HG03558 (cell line): ENCODE results near the gene ROBO1.

Experiments used
- ATAC-seq: cut with Tn5 transposase; IDR thresholded peaks from one replicate; pipeline ENCODE4 v1.9.1; 2021; ENCODE audit warnings: moderate number of reproducible peaks; ENCODE audit not compliant: unreplicated experiment; ENCODE audit errors: extremely low read depth

Gene ROBO1

GRCh38 chr3:78963771-78964170 is 804.0 kb downstream of the ROBO1 start:
- ATAC-seq, result no peak

DNA sequence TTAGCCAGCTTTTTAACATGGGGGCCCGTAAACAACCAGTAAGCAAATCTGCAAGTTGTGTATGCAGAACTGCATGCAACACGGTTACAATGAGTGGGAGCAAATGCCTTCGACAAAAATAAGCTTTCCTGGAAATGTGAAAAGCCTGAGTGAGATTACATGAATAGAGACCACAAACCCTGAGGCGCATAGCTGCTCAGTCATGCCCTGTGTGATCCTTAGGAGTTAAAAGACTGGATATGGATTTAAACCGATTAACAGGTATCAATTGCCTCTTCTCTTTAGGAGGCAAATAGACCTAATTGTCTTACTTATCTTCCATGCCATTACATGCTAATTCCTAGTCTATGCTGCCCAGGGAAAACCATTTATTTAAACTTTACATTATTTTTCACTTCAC is 810.3 kb downstream of the ROBO1 start:
- ATAC-seq, result no peak

- no peak for ATAC-seq
Measured at GRCh38 chr3:78951342-78951945, 816.4 kb downstream of the ROBO1 start.

GRCh38 chr3:78941587-78941986 is 826.2 kb downstream of the ROBO1 start:
- no peak for ATAC-seq

DNA sequence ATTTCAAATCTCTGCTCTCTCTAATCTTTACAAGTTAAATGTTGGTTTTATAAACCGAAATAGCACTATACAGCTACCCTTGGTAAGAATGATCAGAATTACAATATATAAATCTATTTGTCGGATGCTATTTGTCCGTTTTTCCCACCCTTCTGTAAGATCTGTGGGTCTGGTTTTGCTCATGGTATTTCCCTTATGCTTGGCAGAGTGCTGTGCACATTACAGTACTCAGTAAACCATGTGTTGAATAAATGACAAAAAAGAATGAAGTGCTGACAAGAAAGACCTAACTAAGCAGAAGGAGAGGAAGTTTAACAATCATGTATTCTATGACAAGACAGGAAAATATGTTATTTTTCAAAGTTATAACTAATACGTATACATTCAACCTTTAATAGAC is 827.2 kb downstream of the ROBO1 start:
- no peak for ATAC-seq

- no peak for ATAC-seq
Measured at GRCh38 chr3:78940128-78940527, 827.7 kb downstream of the ROBO1 start.

GRCh38 chr3:78937475-78937874 is 830.3 kb downstream of the ROBO1 start:
- ATAC-seq, result no peak

GRCh38 chr3:78927759-78928158 is 840.0 kb downstream of the ROBO1 start:
- ATAC-seq, result no peak

DNA sequence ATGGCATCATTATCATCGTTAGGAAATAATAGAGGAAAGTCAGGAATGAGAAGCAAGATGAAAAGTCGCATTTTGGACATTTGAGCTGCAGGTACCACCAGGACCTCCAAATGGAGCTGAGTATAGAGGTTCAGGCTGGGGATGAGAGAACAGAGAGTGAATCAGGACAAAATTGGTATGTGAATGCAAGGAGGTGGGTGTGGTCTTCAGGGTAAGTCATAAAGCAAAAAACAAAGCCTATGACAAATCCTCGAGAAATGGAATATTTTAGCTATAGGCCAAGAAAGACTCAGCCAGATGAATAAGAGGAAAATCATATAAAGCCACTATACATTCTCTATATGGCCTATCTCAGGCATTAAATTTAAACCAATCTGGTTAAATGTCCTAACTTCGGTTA is 841.3 kb downstream of the ROBO1 start:
- no peak for ATAC-seq

DNA sequence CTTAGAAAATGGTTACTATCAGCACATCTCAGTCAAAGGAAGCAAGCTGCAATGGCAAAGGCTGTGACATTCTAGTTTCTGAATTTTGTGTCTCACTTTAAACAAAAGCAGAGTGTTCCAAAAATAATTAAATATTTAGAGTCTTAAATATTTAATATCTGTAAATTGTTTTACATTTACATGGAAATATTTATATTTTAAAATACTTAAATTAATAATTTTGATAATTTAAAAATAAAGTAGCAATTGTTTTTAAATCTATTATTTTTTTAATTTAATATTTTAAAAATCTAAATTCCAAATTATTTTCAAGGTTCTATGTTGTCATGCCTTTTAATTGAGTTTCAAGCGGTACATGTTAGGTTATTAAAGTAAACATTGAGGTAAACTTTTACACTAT is 843.1 kb downstream of the ROBO1 start:
- no peak for ATAC-seq

- peak; percentile 63 for ATAC-seq
Measured at GRCh38 chr3:78919021-78919755, 848.6 kb downstream of the ROBO1 start.

DNA sequence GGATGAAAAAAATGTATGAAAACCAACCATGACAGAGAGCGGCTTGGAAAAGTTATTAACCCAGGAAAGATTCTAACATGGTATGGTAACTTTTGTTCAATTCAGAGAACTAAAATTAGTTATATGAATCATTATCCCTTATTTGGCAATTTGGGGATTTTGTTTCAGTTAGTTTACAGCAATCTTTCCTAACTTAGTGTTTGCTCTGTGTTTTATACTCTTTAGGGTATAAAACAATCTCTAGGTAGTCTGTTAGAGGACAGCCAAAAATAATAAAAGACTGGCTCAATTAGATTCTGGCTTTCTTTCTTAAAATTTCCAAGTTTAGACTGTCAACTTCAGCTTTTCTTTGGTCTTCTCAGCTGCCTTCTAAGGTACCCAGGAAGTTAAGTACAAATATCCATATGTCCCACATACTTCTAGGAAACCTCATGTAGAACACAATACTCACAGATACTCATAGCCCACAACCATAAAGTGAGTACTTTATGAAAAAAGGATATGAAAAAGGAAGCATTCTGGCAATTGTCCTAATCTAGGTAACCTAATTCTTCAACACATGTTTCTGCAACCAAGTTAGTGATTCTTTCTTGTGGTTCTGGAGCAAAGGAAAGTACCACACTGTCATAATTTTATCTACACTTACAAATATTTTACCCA is 849.3 kb downstream of the ROBO1 start:
- peak; percentile 15 for ATAC-seq

DNA sequence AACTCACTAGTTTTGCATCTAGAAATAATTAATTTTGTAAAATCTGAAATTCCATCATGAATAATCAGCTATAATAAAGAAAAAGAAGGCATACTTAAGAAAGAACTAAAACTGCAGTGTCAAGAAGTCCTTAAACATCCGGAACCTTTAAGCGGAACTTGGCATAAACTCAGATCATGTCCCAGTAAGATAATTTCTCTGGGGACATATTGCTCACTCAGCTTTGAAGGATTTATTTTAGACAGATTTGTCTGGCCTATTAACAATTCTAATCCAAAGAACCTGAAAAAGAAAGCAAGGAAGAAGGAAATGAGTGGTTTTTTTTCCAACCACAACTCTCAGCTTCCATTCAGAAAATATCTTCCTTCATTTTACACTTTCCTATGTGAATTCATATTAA is 850.3 kb downstream of the ROBO1 start:
- ATAC-seq, result no peak

- ATAC-seq, result no peak
Measured at GRCh38 chr3:78913711-78914110, 854.1 kb downstream of the ROBO1 start.

DNA sequence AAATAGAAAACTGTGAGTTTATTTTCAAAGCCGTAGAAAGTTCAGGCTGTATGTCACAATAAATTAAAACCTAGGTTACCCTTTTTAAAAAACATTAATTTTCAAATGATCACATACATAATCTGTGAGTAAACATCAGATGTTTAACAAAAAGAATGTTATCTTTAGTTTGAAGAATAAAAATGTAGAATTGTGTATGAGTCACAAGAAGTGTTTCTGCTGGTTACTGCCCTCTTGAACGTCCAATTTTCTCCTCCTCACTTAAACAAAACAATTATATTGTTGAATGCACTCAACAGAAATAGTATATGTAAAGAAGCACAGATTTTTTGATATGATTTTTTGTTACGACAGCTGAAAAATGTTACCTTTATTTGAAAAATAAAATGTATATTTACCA is 855.1 kb downstream of the ROBO1 start:
- ATAC-seq, result no peak

- ATAC-seq, result no peak
Measured at GRCh38 chr3:78912259-78912658, 855.5 kb downstream of the ROBO1 start.

- ATAC-seq, result no peak
Measured at GRCh38 chr3:78911394-78911793, 856.4 kb downstream of the ROBO1 start.

DNA sequence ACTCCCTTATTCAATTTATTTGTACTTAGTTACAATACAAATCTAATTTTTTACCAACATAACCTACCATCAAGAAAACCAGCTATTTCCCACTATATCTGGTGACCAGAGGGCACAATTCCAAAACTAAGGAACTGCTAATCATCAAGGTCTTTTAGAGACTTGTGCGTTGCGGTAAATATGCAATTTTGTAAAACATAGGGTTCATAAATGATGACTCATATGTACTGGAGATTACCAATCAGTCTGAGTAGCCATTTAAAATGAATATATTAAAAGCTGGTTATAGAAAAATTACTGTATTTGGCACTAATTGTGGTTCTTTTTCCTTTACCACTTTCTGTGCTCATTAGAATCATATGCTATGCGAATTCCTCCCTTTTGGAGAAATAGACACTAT is 859.6 kb downstream of the ROBO1 start:
- no peak for ATAC-seq

DNA sequence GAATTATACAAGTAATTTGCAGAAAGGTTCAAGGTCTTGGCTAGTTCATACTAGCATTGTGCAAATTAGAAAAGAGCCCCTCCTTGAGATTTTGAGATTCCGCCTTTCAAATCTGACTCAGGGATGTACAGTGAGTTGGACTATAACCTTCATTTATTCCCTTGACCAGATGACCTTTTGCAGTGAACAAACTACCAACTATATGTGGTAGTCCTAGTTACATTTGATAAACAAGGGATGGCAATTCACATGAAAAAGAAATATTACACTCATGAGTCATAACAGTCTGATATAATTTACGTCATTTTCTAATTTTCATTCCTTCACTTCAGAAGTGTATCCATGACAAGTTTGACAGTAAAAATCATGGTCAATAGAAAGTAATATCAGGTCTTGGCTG is 860.4 kb downstream of the ROBO1 start:
- ATAC-seq, result no peak

DNA sequence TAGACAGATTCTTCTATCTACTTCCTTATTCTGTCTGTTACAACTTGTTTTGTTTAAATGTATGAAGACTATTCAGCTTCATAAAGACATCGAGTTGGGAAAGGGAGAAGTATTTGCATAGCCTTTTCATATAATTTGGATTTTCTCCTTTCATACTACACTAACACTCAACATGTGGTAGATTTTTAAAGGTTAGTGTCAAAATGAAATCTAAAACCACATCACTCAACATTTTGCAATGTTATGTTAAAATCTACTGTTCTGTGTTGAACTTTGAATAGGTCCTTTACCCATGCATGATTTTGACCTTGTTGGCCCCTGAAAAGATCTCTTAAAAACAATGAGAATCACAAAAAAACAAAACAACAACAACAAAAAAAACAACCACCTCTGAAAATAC is 860.9 kb downstream of the ROBO1 start:
- no peak for ATAC-seq

DNA sequence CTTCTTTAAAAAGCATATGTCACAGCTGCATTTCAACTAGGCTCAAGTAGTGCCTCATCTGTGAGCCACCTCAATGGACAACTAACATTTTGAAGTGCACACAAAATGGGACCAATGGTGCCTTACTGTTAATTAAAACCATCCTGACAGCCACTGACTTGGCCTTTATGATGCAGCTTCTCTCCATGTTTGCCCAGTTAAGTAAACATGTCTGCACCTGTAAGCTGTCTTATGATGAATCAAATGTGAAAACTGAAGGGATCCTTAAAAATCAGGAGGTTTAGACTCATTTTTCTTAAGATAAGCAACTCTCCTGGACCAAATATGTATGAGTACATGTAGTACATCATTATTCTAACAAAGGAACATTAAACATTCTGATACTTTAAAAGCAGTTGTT is 861.6 kb downstream of the ROBO1 start:
- ATAC-seq, result no peak

DNA sequence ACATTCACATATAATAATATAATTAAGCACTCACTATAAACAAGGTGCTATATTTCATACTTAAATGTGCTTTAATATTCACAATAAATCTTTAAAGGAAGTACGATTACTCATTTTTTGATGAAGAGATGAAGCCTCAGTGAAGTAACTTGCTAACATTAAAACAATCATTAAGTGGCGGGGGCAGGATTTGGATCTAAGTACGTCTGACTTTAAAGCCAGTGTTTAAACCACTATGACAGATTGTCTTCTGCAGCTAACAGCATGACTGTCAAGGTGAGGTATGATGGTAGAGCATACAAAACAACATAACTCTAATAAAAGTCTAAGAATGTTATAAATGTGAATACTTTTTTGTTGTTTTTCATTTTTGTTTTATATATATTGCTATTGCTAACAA is 862.1 kb downstream of the ROBO1 start:
- no peak for ATAC-seq
